SK-N-SH treated with all-trans-retinoic acid at 6 μM for 48 hours (cell line): Measurements from ENCODE around the gene CNNM1.

Source experiments
- RARB ChIP-seq: fragments of 250-450 bp; sonication (Bioruptor Pico); IDR thresholded peaks from 2 replicates; pipeline ENCODE4 v1.8.0; 2021; ENCODE audit warnings: mild to moderate bottlenecking, moderate library complexity
- TCF4 ChIP-seq: fragments of 250-450 bp; sonication (Bioruptor Pico); IDR thresholded peaks from 2 replicates; pipeline ENCODE4 v1.8.0; 2021; ENCODE audit warnings: mild to moderate bottlenecking, moderate library complexity, borderline replicate concordance
- TOX ChIP-seq: fragments of 250-450 bp; sonication (Bioruptor Pico); IDR thresholded peaks from 2 replicates; pipeline ENCODE4 v1.8.0; 2021; ENCODE audit warnings: mild to moderate bottlenecking, moderate library complexity, borderline replicate concordance
- TSHZ2 ChIP-seq: fragments of 250-450 bp; sonication (Bioruptor Pico); IDR thresholded peaks from 2 replicates; pipeline ENCODE4 v1.5.0; 2020; ENCODE audit warnings: mild to moderate bottlenecking, moderate library complexity
- ZFP3 ChIP-seq: fragments of 250-450 bp; sonication (Bioruptor Pico); IDR thresholded peaks from 2 replicates; pipeline ENCODE4 v1.5.0; 2020; ENCODE audit warnings: mild to moderate bottlenecking, moderate library complexity
- ZFP30 ChIP-seq: fragments of 450-650 bp; formaldehyde crosslinking; IDR thresholded peaks from 2 replicates; pipeline ENCODE4 v1.5.0; 2022; ENCODE audit warnings: mild to moderate bottlenecking, moderate library complexity

- TF ChIP-seq TCF4 (CRISPR knock-in tag), result no peak
- no peak for TF ChIP-seq TOX
- no peak for TF ChIP-seq ZFP3 (CRISPR knock-in tag)
- TF ChIP-seq TSHZ2, result no peak
- no peak for TF ChIP-seq ZFP30 (CRISPR knock-in tag)
- no peak for TF ChIP-seq RARB (CRISPR knock-in tag)
Observed at GRCh38 chr10:99430116-99430450, 100.9 kb downstream of the CNNM1 start.
